Upper lobe of left lung (tissue), 4 donors: ENCODE measurements around the gene TCF12.

ENCODE experiments used
- CTCF ChIP-seq, 6 experiments: fragments of 450-650 bp in 4 of 6; fragments of 200-600 bp in 2 of 6; sonication (generic) in 2 of 6; IDR thresholded peaks; one replicate each; pipeline ENCODE4 v1.5.1; 2016 to 2019; ENCODE audit warnings: antibody characterized with exemption in 6 of 6
- POLR2A ChIP-seq, 4 donors: fragments of 450-650 bp; IDR thresholded peaks; one replicate each; pipeline ENCODE4 v1.5.1; 2016 to 2017; ENCODE audit warnings: antibody characterized with exemption in 4 of 4, mild to moderate bottlenecking in 2 of 4

- no peak for TF ChIP-seq CTCF (IDR thresholded peaks at IDR 0.05)
- no peak for TF ChIP-seq POLR2A (IDR thresholded peaks at IDR 0.05)
Observed at GRCh38 chr15:57227166-57227565, 308.7 kb downstream of the TCF12 start.
